ENCODE measurements around the gene ANKH.
A peak's percentile ranks its signal among the peaks of the same experiment; 100 is the strongest.

ANKH gene

DNA sequence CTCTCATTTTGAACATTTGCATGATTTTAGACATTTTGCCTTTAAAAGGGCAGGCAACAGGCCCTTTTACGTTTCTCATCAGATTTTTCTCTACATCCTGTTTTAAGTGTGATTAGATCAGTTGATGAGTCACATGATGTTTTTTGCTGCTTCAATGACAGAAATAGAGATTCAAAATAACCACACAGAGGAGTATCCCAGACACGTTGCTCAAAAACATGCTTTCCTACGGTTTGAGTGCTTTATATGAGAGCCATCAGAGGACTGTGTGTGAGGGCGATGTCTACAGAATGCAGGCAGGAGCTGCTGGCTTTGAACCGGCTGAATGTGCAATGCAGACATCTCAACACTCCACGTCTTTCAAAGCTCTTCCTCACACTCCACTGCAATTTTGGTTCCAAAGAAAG is 165.0 kb downstream of the ANKH start:
- Histone ChIP-seq H3K4me3 (ENCODE audit: low read length) (no peak overlapping the region; the same call in 1 of the 2 replicates), H3K79me2 (ENCODE audit: control insufficient read depth, low read length) (peaks cover 4% of the 10 kb centered on the region; the same call in 1 of the 2 replicates), H3K36me3 (ENCODE audit: control insufficient read depth, low read length) (peaks cover 86% of the 10 kb centered on the region), H3K9me3 (ENCODE audit: control insufficient read depth, insufficient read depth, low read length) (no peaks in the 10 kb centered on the region), H3F3A (ENCODE audit: control insufficient read depth, insufficient read depth) (peaks cover 9% of the 10 kb centered on the region), H3K4me2 (ENCODE audit: low read length) (peak overlapping the region; percentile 38), H3K9me2 (replicated peaks; ENCODE audit: control insufficient read depth, low read length) (no peaks in the 10 kb centered on the region), H3K4me1 (ENCODE audit: control insufficient read depth, low read length) (peaks cover 22% of the 10 kb centered on the region), H3K27ac (ENCODE audit: low read depth, low read length) (peak overlapping the region; percentile 60), H3K27me3 (ENCODE audit: control insufficient read depth, low read length) (no peaks in the 10 kb centered on the region), H4K20me1 (ENCODE audit: control insufficient read depth, insufficient read depth, low read depth, low read length) (no peaks in the 10 kb centered on the region)
- TF ChIP-seq, protein P1, sequence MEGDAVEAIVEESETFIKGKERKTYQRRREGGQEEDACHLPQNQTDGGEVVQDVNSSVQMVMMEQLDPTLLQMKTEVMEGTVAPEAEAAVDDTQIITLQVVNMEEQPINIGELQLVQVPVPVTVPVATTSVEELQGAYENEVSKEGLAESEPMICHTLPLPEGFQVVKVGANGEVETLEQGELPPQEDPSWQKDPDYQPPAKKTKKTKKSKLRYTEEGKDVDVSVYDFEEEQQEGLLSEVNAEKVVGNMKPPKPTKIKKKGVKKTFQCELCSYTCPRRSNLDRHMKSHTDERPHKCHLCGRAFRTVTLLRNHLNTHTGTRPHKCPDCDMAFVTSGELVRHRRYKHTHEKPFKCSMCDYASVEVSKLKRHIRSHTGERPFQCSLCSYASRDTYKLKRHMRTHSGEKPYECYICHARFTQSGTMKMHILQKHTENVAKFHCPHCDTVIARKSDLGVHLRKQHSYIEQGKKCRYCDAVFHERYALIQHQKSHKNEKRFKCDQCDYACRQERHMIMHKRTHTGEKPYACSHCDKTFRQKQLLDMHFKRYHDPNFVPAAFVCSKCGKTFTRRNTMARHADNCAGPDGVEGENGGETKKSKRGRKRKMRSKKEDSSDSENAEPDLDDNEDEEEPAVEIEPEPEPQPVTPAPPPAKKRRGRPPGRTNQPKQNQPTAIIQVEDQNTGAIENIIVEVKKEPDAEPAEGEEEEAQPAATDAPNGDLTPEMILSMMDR (IDR thresholded peaks at IDR 0.05; ENCODE audit: low read depth, low read length, poor library complexity, severe bottlenecking), result no peak
- TF ChIP-seq EZH2phosphoT487 (IDR thresholded peaks at IDR 0.05; ENCODE audit: borderline replicate concordance, low read length), result no peak

DNA sequence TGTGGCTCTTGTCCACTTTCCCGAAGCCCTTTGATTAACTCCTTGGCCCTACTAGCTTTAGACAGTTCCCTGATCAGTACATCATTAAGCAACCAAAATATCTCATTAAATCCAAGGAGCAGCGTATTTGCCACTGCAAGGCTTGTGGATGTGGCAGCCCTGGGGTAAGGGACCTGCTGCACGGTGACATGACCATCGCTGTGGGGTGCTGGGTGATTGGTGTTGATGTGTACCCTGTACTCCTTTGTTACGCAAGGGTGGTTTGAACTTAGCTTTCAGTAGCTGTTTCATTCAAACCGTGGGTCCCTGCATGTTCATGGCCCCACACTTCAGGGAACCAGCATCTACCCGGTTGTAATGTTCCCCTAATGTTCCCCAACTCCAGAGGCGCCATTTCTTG is 166.0 kb downstream of the ANKH start:
- H3K4me1 ChIP-seq (ENCODE audit: control insufficient read depth, low read length), result peaks cover 22% of the 10 kb centered on the region
- H3K27ac ChIP-seq (ENCODE audit: low read depth, low read length), result peak overlapping the region; percentile 60
- peaks cover 86% of the 10 kb centered on the region for H3K36me3 ChIP-seq (ENCODE audit: control insufficient read depth, low read length)
- no peaks in the 10 kb centered on the region for H4K20me1 ChIP-seq (ENCODE audit: control insufficient read depth, insufficient read depth, low read depth, low read length)
- H3F3A ChIP-seq (ENCODE audit: control insufficient read depth, insufficient read depth), result peaks cover 9% of the 10 kb centered on the region
- no peaks in the 10 kb centered on the region for H3K27me3 ChIP-seq (ENCODE audit: control insufficient read depth, low read length)
- no peaks in the 10 kb centered on the region for H3K9me3 ChIP-seq (ENCODE audit: control insufficient read depth, insufficient read depth, low read length)
- H3K9me2 ChIP-seq (replicated peaks; ENCODE audit: control insufficient read depth, low read length), result no peaks in the 10 kb centered on the region
- H3K4me3 ChIP-seq (ENCODE audit: low read length), result no peak overlapping the region
- H3K4me2 ChIP-seq (ENCODE audit: low read length), result no peak overlapping the region
- H3K79me2 ChIP-seq (ENCODE audit: control insufficient read depth, low read length), result peaks cover 4% of the 10 kb centered on the region; the same call in 1 of the 2 replicates
- TF ChIP-seq, protein P1 (IDR thresholded peaks at IDR 0.05; ENCODE audit: low read depth, low read length, poor library complexity, severe bottlenecking), result no peak
- no peak for TF ChIP-seq EZH2phosphoT487 (IDR thresholded peaks at IDR 0.05; ENCODE audit: borderline replicate concordance, low read length)

DNA sequence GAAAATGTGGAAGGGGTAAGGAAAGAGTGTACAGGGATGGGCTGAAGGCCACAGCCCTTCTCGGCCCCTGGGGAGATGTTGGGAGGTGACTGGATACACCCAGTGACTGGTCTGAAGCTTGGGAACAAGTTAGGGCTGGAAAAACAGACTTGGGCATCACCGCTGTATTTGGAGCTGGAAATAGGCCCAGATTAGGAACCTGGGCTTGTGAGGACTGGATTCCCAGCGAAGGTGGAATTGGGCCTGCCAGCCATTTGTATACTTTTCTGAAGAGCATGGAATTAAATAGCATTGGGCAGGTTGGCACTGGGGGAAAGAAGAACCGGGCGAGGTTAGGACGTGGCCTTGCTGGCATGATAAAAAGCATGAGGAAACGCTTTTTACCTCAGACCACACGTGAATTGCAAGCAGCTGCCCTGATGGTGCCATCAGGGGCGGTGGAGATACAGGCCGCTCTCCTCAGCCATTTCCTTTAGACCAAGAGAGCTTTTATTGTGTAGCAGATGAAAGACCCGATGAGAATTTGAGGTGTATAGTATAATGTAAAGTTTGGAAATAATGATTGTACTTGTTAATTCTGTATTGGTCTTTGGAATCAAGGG is 169.2 kb downstream of the ANKH start:
- Histone ChIP-seq H4K20me1 (ENCODE audit: control insufficient read depth, insufficient read depth, low read depth, low read length) (no peaks in the 10 kb centered on the region), H3K4me1 (ENCODE audit: control insufficient read depth, low read length) (peaks cover 22% of the 10 kb centered on the region), H3K4me3 (ENCODE audit: low read length) (no peak overlapping the region), H3K9me3 (ENCODE audit: control insufficient read depth, insufficient read depth, low read length) (no peaks in the 10 kb centered on the region), H3K36me3 (ENCODE audit: control insufficient read depth, low read length) (peaks cover 79% of the 10 kb centered on the region), H3K4me2 (ENCODE audit: low read length) (no peak overlapping the region), H3K9me2 (replicated peaks; ENCODE audit: control insufficient read depth, low read length) (no peaks in the 10 kb centered on the region), H3K27me3 (ENCODE audit: control insufficient read depth, low read length) (no peaks in the 10 kb centered on the region), H3K79me2 (ENCODE audit: control insufficient read depth, low read length) (peaks cover 4% of the 10 kb centered on the region; the same call in 1 of the 2 replicates), H3K27ac (ENCODE audit: low read depth, low read length) (no peak overlapping the region), H3F3A (ENCODE audit: control insufficient read depth, insufficient read depth) (peaks cover 6% of the 10 kb centered on the region; the same call in 1 of the 2 replicates)
- TF ChIP-seq, protein P1 (IDR thresholded peaks at IDR 0.05; ENCODE audit: low read depth, low read length, poor library complexity, severe bottlenecking), result no peak
- TF ChIP-seq EZH2phosphoT487 (IDR thresholded peaks at IDR 0.05; ENCODE audit: borderline replicate concordance, low read length), result no peak

Measured in DOHH2 (cell line).